ENCODE measurements around the gene WDR75. TPM values are rescaled to one million over a fixed set of nuclear protein-coding genes. Genes with fewer than 3 reads are reported as not detected.

WDR75 gene
- total RNA-seq, 1 donor from 2014 or later = 33.0 TPM

GRCh38 chr2:189485146-189485545, 43.9 kb downstream of the WDR75 start:
- Mint-ChIP-seq H3K4me3 (ENCODE audit: unreplicated experiment) (no peak overlapping the region), H3K27ac (ENCODE audit: unreplicated experiment) (no peak overlapping the region), H3K36me3 (ENCODE audit: low read depth, unreplicated experiment) (no peaks in the 10 kb centered on the region), H3K27me3 (ENCODE audit: unreplicated experiment) (peaks cover 2% of the 10 kb centered on the region), H3K4me1 (ENCODE audit: unreplicated experiment) (peaks cover 6% of the 10 kb centered on the region), H3K9me3 (ENCODE audit: unreplicated experiment) (no peaks in the 10 kb centered on the region)
- no peak for DNase-seq (ENCODE audit: low spot score)
- TF ChIP-seq, protein P1, sequence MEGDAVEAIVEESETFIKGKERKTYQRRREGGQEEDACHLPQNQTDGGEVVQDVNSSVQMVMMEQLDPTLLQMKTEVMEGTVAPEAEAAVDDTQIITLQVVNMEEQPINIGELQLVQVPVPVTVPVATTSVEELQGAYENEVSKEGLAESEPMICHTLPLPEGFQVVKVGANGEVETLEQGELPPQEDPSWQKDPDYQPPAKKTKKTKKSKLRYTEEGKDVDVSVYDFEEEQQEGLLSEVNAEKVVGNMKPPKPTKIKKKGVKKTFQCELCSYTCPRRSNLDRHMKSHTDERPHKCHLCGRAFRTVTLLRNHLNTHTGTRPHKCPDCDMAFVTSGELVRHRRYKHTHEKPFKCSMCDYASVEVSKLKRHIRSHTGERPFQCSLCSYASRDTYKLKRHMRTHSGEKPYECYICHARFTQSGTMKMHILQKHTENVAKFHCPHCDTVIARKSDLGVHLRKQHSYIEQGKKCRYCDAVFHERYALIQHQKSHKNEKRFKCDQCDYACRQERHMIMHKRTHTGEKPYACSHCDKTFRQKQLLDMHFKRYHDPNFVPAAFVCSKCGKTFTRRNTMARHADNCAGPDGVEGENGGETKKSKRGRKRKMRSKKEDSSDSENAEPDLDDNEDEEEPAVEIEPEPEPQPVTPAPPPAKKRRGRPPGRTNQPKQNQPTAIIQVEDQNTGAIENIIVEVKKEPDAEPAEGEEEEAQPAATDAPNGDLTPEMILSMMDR (IDR thresholded peaks at IDR 0.05; ENCODE audit: unreplicated experiment) = no peak

GRCh38 chr2:189486237-189486770, 45.0 kb downstream of the WDR75 start:
- H3K36me3 Mint-ChIP-seq (ENCODE audit: low read depth, unreplicated experiment) = no peaks in the 10 kb centered on the region
- no peak overlapping the region for H3K4me3 Mint-ChIP-seq (ENCODE audit: unreplicated experiment)
- H3K4me1 Mint-ChIP-seq (ENCODE audit: unreplicated experiment) = peaks cover 6% of the 10 kb centered on the region
- no peak for DNase-seq (ENCODE audit: low spot score)
- TF ChIP-seq, protein P1 (IDR thresholded peaks at IDR 0.05; ENCODE audit: unreplicated experiment) = no peak
- H3K27me3 Mint-ChIP-seq (ENCODE audit: unreplicated experiment) = peaks cover 2% of the 10 kb centered on the region
- no peaks in the 10 kb centered on the region for H3K9me3 Mint-ChIP-seq (ENCODE audit: unreplicated experiment)
- no peak overlapping the region for H3K27ac Mint-ChIP-seq (ENCODE audit: unreplicated experiment)

DNA sequence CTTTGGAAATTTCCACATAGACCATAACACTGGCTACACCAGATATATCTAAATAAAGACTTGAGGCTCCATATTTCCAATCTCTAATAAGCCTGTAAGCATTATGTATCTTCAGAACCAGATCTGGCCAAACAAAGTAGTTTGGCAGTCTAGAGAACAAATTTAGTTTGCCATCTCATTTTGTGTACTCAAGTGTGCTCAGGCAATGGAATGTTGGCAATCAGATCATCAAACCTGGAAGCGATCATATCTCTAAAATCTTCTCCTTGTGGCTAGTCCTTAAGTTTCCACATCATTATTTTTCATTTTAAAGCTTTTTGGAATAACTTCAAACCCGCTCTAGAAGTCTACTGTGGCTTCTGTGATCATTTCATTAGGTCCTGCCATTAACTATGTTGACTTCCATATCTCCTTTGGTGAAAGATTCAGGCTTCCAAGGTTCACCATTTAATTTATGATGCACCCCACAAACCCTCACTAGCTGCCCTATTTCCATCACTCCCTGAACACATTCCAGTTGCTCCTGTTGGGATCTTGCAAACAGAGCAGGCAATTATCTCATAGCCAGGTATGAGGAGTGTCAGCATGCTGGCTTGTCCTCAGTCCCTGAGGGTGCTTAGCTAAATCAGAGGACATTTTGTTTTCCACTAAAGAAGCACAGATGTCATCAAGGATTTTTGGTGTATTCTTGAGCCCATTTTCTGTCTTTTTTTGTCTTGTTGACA, 46.2 kb downstream of the WDR75 start:
- Mint-ChIP-seq H3K27ac (ENCODE audit: unreplicated experiment) (no peak overlapping the region), H3K9me3 (ENCODE audit: unreplicated experiment) (no peaks in the 10 kb centered on the region), H3K4me3 (ENCODE audit: unreplicated experiment) (no peak overlapping the region), H3K36me3 (ENCODE audit: low read depth, unreplicated experiment) (no peaks in the 10 kb centered on the region), H3K27me3 (ENCODE audit: unreplicated experiment) (no peaks in the 10 kb centered on the region), H3K4me1 (ENCODE audit: unreplicated experiment) (no peaks in the 10 kb centered on the region)
- no peak for DNase-seq (ENCODE audit: low spot score)
- TF ChIP-seq, protein P1 (IDR thresholded peaks at IDR 0.05; ENCODE audit: unreplicated experiment) = no peak

DNA sequence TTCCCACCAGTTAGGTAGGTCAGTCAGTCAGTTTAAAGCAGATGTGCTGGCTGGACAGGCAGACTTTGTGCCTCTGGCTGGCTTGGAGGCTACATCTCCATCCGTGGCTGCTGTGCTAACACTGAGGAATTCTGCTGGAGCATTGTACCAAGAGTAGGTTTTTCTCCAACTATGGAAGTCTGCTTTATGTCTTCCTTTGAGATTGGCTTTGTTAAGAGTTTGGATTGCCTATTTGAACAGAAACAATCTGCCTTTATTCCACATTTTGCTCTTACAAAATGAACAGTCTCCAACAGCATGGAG, 46.7 kb downstream of the WDR75 start:
- no peak for DNase-seq (ENCODE audit: low spot score)
- TF ChIP-seq, protein P1 (IDR thresholded peaks at IDR 0.05; ENCODE audit: unreplicated experiment) = no peak
- Mint-ChIP-seq H3K27me3 (ENCODE audit: unreplicated experiment) (no peaks in the 10 kb centered on the region), H3K36me3 (ENCODE audit: low read depth, unreplicated experiment) (no peaks in the 10 kb centered on the region), H3K4me3 (ENCODE audit: unreplicated experiment) (no peak overlapping the region), H3K4me1 (ENCODE audit: unreplicated experiment) (no peaks in the 10 kb centered on the region), H3K9me3 (ENCODE audit: unreplicated experiment) (no peaks in the 10 kb centered on the region), H3K27ac (ENCODE audit: unreplicated experiment) (no peak overlapping the region)

- no peaks in the 10 kb centered on the region for H3K9me3 Mint-ChIP-seq (ENCODE audit: unreplicated experiment)
- H3K27ac Mint-ChIP-seq (ENCODE audit: unreplicated experiment) = no peak overlapping the region
- no peaks in the 10 kb centered on the region for H3K36me3 Mint-ChIP-seq (ENCODE audit: low read depth, unreplicated experiment)
- H3K4me3 Mint-ChIP-seq (ENCODE audit: unreplicated experiment) = no peak overlapping the region
- H3K4me1 Mint-ChIP-seq (ENCODE audit: unreplicated experiment) = no peaks in the 10 kb centered on the region
- TF ChIP-seq, protein P1 (IDR thresholded peaks at IDR 0.05; ENCODE audit: unreplicated experiment) = no peak
- H3K27me3 Mint-ChIP-seq (ENCODE audit: unreplicated experiment) = no peaks in the 10 kb centered on the region
- no peak for DNase-seq (ENCODE audit: low spot score)
Observed at GRCh38 chr2:189492451-189492850, 51.2 kb downstream of the WDR75 start.
